Activated CD8-positive, alpha-beta memory T cell treated with anti-CD3 and anti-CD28 coated beads, Interleukin-2, amount 50 U/mL, for 4 hours (primary cell): ENCODE measurements around the gene ANKRD11.
"Not testable (repeated sequence)": the region's sequence is repeated elsewhere in the genome, so short reads cannot be mapped to it uniquely, and the experiment has no call there.

Experiments
- DNase-seq: peaks from one replicate; pipeline ENCODE4 v3.0.0-alpha.2; 2020

The ANKRD11 gene

GRCh38 chr16:89362540-89363223 lies 127.7 kb downstream of the ANKRD11 start:
- not testable (repeated sequence) for DNase-seq

DNA sequence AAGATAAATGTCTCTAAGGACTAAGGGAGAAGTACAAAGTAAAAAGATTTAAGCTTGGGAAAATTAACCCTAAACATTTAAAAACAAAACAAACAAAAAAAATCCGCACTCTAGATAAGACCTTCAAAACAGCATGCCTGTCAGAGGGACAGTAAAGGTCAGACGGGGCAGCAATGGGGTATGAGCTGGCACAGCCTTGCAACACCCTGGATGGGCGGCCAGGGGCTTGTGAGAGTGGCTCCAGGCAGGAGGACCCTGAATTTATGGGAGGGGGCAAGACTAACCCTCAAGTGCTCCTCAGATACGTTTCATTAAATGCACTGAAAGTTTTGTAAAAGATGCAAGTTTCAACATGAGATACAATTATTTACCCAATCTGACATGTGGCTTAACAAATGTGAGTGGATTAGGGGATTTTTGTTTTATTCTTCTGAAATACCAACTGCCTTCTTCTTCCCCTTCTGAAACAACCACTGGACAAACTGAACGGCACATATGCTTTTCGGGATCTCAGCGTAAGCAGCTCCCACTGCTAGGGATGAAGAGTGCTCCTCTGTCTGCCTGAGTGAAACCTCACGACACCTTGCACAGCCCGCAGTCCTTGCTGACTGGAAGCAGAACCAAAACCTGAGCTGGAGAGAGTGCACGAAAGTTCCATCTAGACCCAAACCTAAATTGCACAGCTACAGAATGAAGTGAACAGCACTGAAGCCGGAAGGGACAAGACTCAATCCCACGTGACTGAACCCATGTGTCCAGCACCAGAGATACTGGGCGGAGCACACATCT lies 128.4 kb downstream of the ANKRD11 start:
- no peak for DNase-seq

GRCh38 chr16:89360760-89361435 lies 129.5 kb downstream of the ANKRD11 start:
- peak; percentile 72 for DNase-seq

- DNase-seq: no peak
Measured at GRCh38 chr16:89359264-89360147, 130.9 kb downstream of the ANKRD11 start.

DNA sequence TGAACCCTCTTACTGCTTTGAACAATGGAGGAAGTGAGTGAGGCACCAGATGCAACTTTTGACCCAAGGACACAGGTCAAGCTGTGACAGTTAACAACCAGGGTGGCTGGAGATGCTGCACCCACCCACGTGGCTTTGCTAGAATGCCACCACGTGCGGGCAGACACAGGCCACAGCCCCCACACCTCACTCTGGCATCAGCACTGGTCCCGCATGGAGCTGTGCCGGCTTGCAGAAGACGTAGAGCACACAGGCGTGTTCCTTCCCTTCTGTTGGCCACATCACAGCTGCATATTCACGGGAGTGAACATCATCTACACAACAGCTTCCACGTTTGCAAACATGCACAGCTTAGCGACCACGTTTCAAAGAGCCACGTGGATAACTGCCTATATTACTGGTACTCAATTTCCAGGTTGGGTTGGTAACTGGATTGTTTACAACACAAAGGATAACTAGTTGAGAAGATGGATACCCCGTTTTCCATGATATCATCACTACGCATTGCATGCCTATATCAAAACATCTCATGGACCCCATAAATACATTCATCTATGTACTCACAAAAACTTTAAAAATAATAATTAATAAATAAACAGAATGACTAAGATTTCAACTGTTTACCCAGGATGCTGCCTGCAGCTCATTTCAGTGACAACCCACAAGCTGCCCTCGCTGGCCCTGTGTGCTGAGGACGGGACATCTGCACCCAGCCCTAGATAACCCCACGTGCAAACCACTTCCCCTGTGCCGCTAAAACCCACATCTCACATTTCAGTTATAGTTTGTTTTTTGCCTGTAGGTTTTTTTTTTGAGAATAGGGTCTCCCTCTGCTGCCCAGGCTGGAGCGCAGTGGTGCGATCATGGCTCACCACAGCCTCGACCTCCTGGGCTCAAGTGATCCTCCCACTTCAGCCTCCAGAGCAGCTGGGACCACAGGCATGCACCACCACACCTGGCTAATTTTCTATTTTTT lies 132.0 kb downstream of the ANKRD11 start:
- DNase-seq: no peak

DNA sequence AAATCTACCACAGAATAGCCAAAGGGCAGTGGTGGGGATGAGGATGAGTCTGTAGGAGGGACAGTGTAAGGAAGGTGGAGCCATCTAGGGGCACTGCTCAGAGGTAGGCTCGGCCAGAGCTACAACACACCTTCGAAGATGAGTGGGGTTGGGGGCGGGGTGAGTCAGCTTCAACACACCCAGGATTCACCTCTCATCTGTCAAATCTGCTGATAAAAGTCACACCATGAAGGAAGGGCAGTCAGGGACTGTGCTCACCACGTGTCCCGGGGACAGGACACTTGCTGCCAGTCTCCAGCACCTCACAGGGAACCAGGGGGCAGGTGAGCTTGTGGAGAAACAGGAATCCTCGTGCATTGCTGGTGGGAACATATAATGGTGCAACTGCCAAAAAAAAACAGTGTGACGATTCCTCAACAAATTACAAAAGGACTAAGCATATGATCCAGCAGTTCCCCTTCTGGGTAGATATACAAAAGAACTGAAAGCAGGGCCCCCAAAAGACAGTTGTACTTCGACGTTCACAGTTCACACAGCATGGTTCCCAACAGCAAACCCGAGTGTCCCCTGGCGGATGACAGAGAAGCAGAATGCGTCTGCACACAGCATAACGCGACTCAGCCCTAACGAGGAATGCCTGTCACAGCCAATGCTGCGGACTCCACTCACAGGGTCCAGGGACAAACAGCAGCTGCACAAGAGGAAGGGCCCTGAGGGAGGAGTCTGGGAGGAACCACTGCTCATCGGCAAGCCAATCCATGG lies 133.1 kb downstream of the ANKRD11 start:
- DNase-seq: peak; percentile 74

DNA sequence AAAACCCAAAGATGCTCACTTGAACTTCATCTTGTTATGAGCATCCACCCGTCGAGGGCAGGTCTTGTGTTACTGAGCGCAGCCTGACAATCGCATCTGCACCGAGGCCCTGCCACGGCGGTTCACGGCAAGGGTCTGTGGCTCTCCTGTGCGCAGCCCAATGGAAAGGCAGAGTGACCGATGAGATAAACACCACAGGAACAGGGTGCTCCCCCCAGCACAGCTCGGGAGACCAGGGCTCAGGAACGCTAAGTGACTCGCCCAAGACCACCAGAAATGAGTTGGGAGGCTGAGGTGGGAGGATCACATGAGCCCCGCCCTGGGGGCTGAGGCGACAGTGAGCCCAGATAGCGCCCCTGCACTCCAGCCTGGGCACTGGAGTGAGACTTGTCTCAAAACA lies 134.7 kb downstream of the ANKRD11 start:
- DNase-seq: no peak

DNA sequence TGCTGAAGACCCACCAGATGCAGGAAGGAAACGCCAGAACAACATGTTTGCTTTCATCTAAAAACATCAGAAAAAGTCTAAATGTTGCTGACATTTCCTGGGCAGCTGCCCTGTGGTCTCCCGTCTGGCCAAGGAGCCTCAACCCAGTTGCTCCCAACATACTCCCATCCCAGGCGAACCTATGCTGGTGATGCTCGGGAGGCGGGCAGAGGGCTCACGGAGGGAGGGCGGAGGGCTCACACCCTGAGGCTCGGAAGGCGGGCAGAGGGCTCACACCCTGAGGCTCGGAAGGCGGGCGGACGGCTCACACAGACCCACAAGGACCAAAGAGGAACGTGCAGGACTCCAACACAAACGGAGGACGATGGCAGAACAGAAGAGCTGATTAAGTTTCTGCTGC lies 135.4 kb downstream of the ANKRD11 start:
- DNase-seq: no peak

- no peak for DNase-seq
Measured at GRCh38 chr16:89354325-89354724, 136.0 kb downstream of the ANKRD11 start.

- DNase-seq: no peak
Measured at GRCh38 chr16:89352091-89352681, 138.2 kb downstream of the ANKRD11 start.

GRCh38 chr16:89351645-89352044 lies 138.7 kb downstream of the ANKRD11 start:
- no peak for DNase-seq

DNA sequence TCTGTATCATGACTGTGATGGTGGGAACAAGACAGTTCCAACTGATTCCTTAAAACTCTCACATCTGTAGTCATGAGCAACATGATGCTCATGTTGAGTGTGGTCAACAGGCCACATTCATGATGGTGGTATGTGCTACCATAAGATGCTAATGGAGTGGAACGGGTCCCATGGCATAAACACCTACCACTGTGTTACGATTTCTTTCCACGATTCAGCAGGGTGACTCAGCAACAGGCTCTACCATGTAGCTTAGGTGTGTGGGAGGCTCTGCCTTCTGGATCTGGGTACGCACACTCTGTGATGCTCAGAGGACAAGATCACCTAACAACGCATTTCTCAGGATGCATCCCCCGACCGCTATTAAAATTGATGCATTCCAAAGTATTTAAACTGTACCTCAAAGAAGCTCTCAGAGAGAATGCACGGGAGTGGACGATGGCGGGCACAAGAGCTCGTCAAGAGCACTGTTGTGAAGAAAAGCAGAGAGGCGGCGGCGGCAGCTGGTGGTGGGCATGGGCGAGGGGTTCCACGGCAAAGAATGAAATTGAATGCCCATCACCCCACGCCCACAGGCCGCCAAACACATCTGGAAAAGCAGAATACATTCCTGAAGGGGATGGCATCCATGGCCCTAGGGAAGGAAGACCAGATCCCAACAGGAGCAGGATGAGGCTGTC lies 139.5 kb downstream of the ANKRD11 start:
- DNase-seq: peak; percentile 51

- DNase-seq: no peak
Measured at GRCh38 chr16:89349947-89350633, 140.3 kb downstream of the ANKRD11 start.

- DNase-seq: no peak
Measured at GRCh38 chr16:89347807-89348206, 142.6 kb downstream of the ANKRD11 start.

DNA sequence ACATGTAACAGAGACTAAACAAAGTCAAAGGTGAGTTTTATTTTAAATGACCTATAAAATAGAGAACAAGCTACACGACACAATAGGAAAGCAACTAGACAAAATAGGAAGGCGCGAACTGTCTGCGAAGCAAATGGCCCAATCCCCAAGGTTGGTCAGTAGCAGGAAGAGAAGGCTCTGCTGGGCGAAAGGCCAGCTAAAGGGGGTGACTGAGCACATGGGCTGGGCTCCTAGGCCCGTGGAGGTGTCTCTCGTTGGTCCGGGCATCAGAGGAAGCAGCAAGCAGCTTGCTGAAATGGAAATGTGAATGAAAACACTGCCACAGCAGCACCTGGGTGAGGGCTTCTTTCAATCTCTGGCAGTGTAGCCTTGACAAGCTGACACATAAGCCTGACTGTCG lies 143.5 kb downstream of the ANKRD11 start:
- no peak for DNase-seq

DNA sequence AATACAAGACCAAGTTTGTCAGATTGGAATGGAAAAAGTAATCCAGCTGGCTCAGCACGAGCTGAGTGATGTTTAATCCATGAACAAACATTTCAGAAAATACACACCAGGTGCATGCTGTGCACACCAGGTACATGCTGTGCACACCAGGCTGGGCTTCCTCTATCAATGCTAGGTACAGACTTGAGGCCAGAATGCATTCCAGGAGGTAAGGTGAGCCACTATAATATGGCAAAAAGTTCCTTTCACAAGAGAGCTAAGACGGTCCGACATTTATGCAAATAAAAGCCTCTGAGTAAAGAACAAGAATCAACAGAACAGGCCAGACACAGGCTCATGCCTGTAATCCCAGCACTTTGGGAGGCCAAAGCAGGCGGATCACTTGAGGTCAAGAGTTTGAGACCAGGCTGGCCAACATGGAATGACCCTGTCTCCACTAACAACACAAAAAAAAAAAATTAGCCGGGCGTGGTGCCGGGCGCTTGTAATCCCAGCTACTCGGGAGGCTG lies 144.7 kb downstream of the ANKRD11 start:
- no peak for DNase-seq

- no peak for DNase-seq
Measured at GRCh38 chr16:89344846-89345611, 145.3 kb downstream of the ANKRD11 start.

DNA sequence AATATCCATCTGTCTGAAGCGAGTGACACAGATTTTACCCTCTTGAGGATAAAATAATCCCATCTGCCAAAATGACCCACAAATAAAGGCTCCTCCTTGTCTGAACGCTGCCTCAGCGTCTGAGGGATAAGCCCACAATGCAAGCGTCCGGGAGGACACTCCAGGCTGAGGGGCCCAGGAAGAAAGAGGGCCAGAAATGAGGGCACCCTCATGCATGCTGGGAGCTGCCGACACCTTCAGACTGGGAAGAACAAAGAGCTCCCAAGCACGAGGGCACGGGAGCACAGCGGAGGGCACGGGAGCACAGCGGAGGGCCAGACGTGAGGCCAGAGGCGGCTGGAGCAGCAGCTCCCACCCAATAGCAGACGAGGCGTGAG lies 145.9 kb downstream of the ANKRD11 start:
- DNase-seq: no peak
